Spleen (tissue), 11 donors: ENCODE measurements around the gene TMEM158. TPM values are rescaled to one million over a fixed set of nuclear protein-coding genes. Genes with fewer than 3 reads are reported as not detected.

Source experiments
- DNase-seq: peaks from one replicate; pipeline ENCODE4 v3.0.0-alpha.2; 2020
- H3K27ac ChIP-seq, 8 donors: fragments of 200-600 bp; sonication (generic) in 7 of 8; 1 replicate in 4 of 8; 2 replicates in 4 of 8; pipeline versions ENCODE4 v1.5.0 to v1.8.0; 2016 to 2021; ENCODE audit warnings: inconsistent platforms in 4 of 8, mild to moderate bottlenecking in 4 of 8, moderate library complexity in 1 of 8
- H3K27me3 ChIP-seq, 7 donors: fragments of 200-600 bp; sonication (generic) in 6 of 7; replicated peaks in 1 of 7; 1 replicate in 4 of 7; 2 replicates in 3 of 7; pipeline versions ENCODE4 v1.5.0 to v1.8.0; 2016 to 2021; ENCODE audit warnings: inconsistent platforms in 3 of 7, mild to moderate bottlenecking in 1 of 7
- H3K36me3 ChIP-seq, 6 donors: fragments of 200-600 bp; sonication (generic) in 5 of 6; 1 replicate in 4 of 6; 2 replicates in 2 of 6; pipeline versions ENCODE4 v1.5.0 to v1.8.0; 2016 to 2021; ENCODE audit warnings: inconsistent platforms in 2 of 6
- H3K4me1 ChIP-seq, 6 donors: fragments of 200-600 bp; sonication (generic) in 5 of 6; 1 replicate in 3 of 6; 2 replicates in 3 of 6; pipeline versions ENCODE4 v1.5.0 to v1.8.0; 2016 to 2021; ENCODE audit warnings: inconsistent platforms in 3 of 6
- H3K4me3 ChIP-seq, 8 donors: fragments of 200-600 bp; sonication (generic) in 7 of 8; 1 replicate in 4 of 8; 2 replicates in 4 of 8; pipeline versions ENCODE4 v1.5.0 to v1.8.0; 2016 to 2021; ENCODE audit warnings: inconsistent platforms in 4 of 8, mild to moderate bottlenecking in 4 of 8, moderate library complexity in 2 of 8
- H3K9me3 ChIP-seq, 8 donors: fragments of 200-600 bp; sonication (generic) in 7 of 8; 1 replicate in 4 of 8; 2 replicates in 4 of 8; pipeline versions ENCODE4 v1.5.0 to v1.8.0; 2016 to 2021; ENCODE audit warnings: inconsistent platforms in 4 of 8
- CTCF ChIP-seq, 11 experiments: fragments of 200-600 bp in 7 of 11; fragments of 450-650 bp in 4 of 11; sonication (generic) in 4 of 11; IDR thresholded peaks in 8 of 11; conservative IDR thresholded peaks in 3 of 11; 1 replicate in 7 of 11; 2 replicates in 4 of 11; pipeline versions ENCODE4 v1.4.0 to v1.8.0; 2016 to 2021; ENCODE audit warnings: antibody characterized with exemption in 11 of 11, inconsistent platforms in 4 of 11, mild to moderate bottlenecking in 1 of 11
- POLR2A ChIP-seq, 3 donors: fragments of 450-650 bp; IDR thresholded peaks; one replicate each; pipeline ENCODE4 v1.5.1; 2017; ENCODE audit warnings: antibody characterized with exemption in 3 of 3, mild to moderate bottlenecking in 1 of 3
- POLR2AphosphoS5 ChIP-seq, 3 donors: sonication (generic); formaldehyde crosslinking; IDR thresholded peaks; one replicate each; pipeline ENCODE4 v1.5.1; 2017; ENCODE audit warnings: antibody characterized with exemption in 3 of 3
- WGBS, 5 donors: extraction: QIAGEN DNeasy Blood & Tissue Kit in 3 of 5; methylation state at CpG; one replicate each; pipeline versions ENCODE4 v1.1.5 to v1.1.7; 2013 to 2018; 5-methylcytosine and 5-hydroxymethylcytosine counted together
- intact Hi-C: fragments of 100-400 bp; cut with DNase I; formaldehyde crosslinking; loops from one replicate; pipeline ENCODE4 v1.15.0; 2023; ENCODE audit warnings: low total_unique reads
- polyA plus RNA-seq, 3 donors: library from polyadenylated mRNA; stranded (reverse); fragments of 200-250 nt; gene quantifications; one replicate each; pipeline ENCODE4 v1.2.1, GENCODE V29; 2013
- total RNA-seq, 7 donors: library from RNA; depleted of rRNA in 3 of 7; stranded (reverse); fragments of >200 nt in 3 of 7; fragmentation: NEBNext Ultra II Directional in 4 of 7; extraction: Animal tissue kit (Norgen Biotek cat#: 25700) in 4 of 7; gene quantifications; one replicate each; pipeline versions ENCODE4 v1.1.0 to v1.2.1, GENCODE V29; 2016 to 2021
- donor health status: healthy with polysubstance abuse.
- donor health status: DM: no; HTN: no; CAD: no; lungs with moderate emphysema.
- donor health status: DM: no; HTN: no; CAD: no.
- donor health status: Bipolar disorder and iron deficiency.
- donor health status: healthy.
- donor health status: DM: no; HTN: no; CAD: no.
- donor health status: DM: yes; HTN: yes; CAD: no.

The TMEM158 gene
- total and polyA plus RNA-seq, 10 donors, result 0.26 to 1.7 (median 0.79) TPM; not detected in 1

GRCh38 chr3:45211466-45212094, 14.5 kb downstream of the TMEM158 start:
- H3K4me3 ChIP-seq, result no peak overlapping the region
- no peak overlapping the region for H3K27ac ChIP-seq
- DNase-seq, result no peak
- intact Hi-C loops, result loop anchor here (5.0 kb wide), 1 partner anchor 174 kb away; no protein-coding TSS in a partner anchor
- no peaks in the 10 kb centered on the region for H3K36me3 ChIP-seq
- 65 to 84% (median 75%) methylated on average over 11 of the region's 11 CpGs for WGBS, 5 donors
- H3K27me3 ChIP-seq, result peaks cover 0 to 23% (median 0%) of the 10 kb centered on the region in 7 donors
- H3K9me3 ChIP-seq, result no peaks in the 10 kb centered on the region
- TF ChIP-seq CTCF (IDR thresholded peaks at IDR 0.05 in 8 of 11, conservative IDR thresholded peaks at IDR 0.05 in 3 of 11), result no peak
- no peak for TF ChIP-seq POLR2AphosphoS5 (IDR thresholded peaks at IDR 0.05)
- no peak for TF ChIP-seq POLR2A (IDR thresholded peaks at IDR 0.05)
- H3K4me1 ChIP-seq, result peaks cover 0 to 10% (median 0%) of the 10 kb centered on the region in 6 donors

- intact Hi-C loops, result loop anchor here (5.0 kb wide), 1 partner anchor 173 kb away; no protein-coding TSS in a partner anchor
- H3K4me3 ChIP-seq, result no peak overlapping the region
Observed at GRCh38 chr3:45210308-45211041, 15.6 kb downstream of the TMEM158 start.

GRCh38 chr3:45209526-45209925, 16.6 kb downstream of the TMEM158 start:
- no peak for DNase-seq
- H3K27me3 ChIP-seq, result peaks cover 0 to 23% (median 0%) of the 10 kb centered on the region in 7 donors
- peaks cover 0 to 10% (median 0%) of the 10 kb centered on the region in 6 donors for H3K4me1 ChIP-seq
- no peak overlapping the region for H3K4me3 ChIP-seq
- H3K27ac ChIP-seq, result no peak overlapping the region
- 78 to 85% (median 83%) methylated on average over 3 of the region's 3 CpGs for WGBS, 5 donors
- TF ChIP-seq POLR2AphosphoS5 (IDR thresholded peaks at IDR 0.05) (no peak), CTCF (IDR thresholded peaks at IDR 0.05 in 8 of 11, conservative IDR thresholded peaks at IDR 0.05 in 3 of 11) (no peak), POLR2A (IDR thresholded peaks at IDR 0.05) (no peak)
- no peaks in the 10 kb centered on the region for H3K36me3 ChIP-seq
- intact Hi-C loops, result no loop called here
- H3K9me3 ChIP-seq, result no peaks in the 10 kb centered on the region

More at GRCh38 chr3:45210308-45211041, 15.6 kb downstream of the TMEM158 start:
- no peaks in the 10 kb centered on the region for H3K36me3 ChIP-seq
- peaks cover 0 to 10% (median 0%) of the 10 kb centered on the region in 6 donors for H3K4me1 ChIP-seq
- TF ChIP-seq POLR2AphosphoS5 (IDR thresholded peaks at IDR 0.05) (peak in 1 of 3 donors; percentile 39), POLR2A (IDR thresholded peaks at IDR 0.05) (no peak), CTCF (IDR thresholded peaks at IDR 0.05 in 8 of 11, conservative IDR thresholded peaks at IDR 0.05 in 3 of 11) (peak; percentile 21 to 77 (median 67))
- H3K27ac ChIP-seq, result no peak overlapping the region
- H3K9me3 ChIP-seq, result no peaks in the 10 kb centered on the region
- WGBS, 5 donors, result 14 to 35% (median 29%) methylated on average over 10 to 14 of the region's 14 CpGs
- peak; percentile 91 for DNase-seq
- H3K27me3 ChIP-seq, result peaks cover 0 to 23% (median 0%) of the 10 kb centered on the region in 7 donors

GRCh38 chr3:45208586-45208985, 17.5 kb downstream of the TMEM158 start:
- Histone ChIP-seq H3K4me1 (peaks cover 0 to 10% (median 0%) of the 10 kb centered on the region in 6 donors), H3K27me3 (peaks cover 0 to 23% (median 0%) of the 10 kb centered on the region in 7 donors), H3K36me3 (no peaks in the 10 kb centered on the region), H3K4me3 (no peak overlapping the region), H3K9me3 (no peaks in the 10 kb centered on the region), H3K27ac (no peak overlapping the region)
- WGBS, 5 donors, result 85 to 93% (median 91%) methylated on average over 2 of the region's 2 CpGs
- TF ChIP-seq POLR2A (IDR thresholded peaks at IDR 0.05) (no peak), CTCF (IDR thresholded peaks at IDR 0.05 in 8 of 11, conservative IDR thresholded peaks at IDR 0.05 in 3 of 11) (no peak), POLR2AphosphoS5 (IDR thresholded peaks at IDR 0.05) (no peak)
- DNase-seq, result no peak
- intact Hi-C loops, result no loop called here
